ENCODE data around the gene INTS13. TPM values are rescaled to one million over a fixed set of nuclear protein-coding genes. Genes with fewer than 3 reads are reported as not detected.
"Not testable (repeated sequence)": the region's sequence is repeated elsewhere in the genome, so short reads cannot be mapped to it uniquely, and the experiment has no call there.

The INTS13 gene
- total and polyA plus RNA-seq, 4 donors: 12.4 to 21.8 (median 17.9) TPM

GRCh38 chr12:26868447-26869103 is 69.2 kb downstream of the INTS13 start:
- Histone ChIP-seq H3K27ac (ENCODE audit: low read depth in 1 of 2, low read length in 1 of 2) (no peak overlapping the region), H3K9ac (ENCODE audit: insufficient read depth in 1 of 2, low read length in 2 of 2) (no peak overlapping the region), H3K36me3 (ENCODE audit: control insufficient read depth in 4 of 4, insufficient read depth in 4 of 4, low read length in 4 of 4) (no peaks in the 10 kb centered on the region), H3K9me3 (ENCODE audit: control insufficient read depth in 4 of 4, insufficient read depth in 3 of 4, low read length in 3 of 4) (peaks cover 0 to 4% (median 0%) of the 10 kb centered on the region in 4 donors), H3K27me3 (ENCODE audit: control insufficient read depth in 3 of 3, insufficient read depth in 3 of 3, low read length in 2 of 3) (no peaks in the 10 kb centered on the region), H3K4me3 (no peak overlapping the region), H3K4me1 (ENCODE audit: control insufficient read depth in 5 of 5, insufficient read depth in 5 of 5, low read length in 5 of 5) (peaks cover 4 to 15% (median 5%) of the 10 kb centered on the region in 5 donors)
- WGBS, 2 donors: 92 to 96% methylated on average over 3 of the region's 3 CpGs
- TF ChIP-seq CTCF (IDR thresholded peaks at IDR 0.05; ENCODE audit: control extremely low read depth, extremely low read depth): no peak
- no peak for ATAC-seq (ENCODE audit: insufficient read depth, low FRiP score)
- DNase-seq: no peak

- H3K4me1 ChIP-seq (ENCODE audit: control insufficient read depth in 5 of 5, insufficient read depth in 5 of 5, low read length in 5 of 5): peaks cover 4 to 15% (median 5%) of the 10 kb centered on the region in 5 donors
- H3K27ac ChIP-seq (ENCODE audit: low read depth in 1 of 2, low read length in 1 of 2): no peak overlapping the region
- 33 to 64% methylated on average over 2 of the region's 2 CpGs for WGBS, 2 donors
- H3K36me3 ChIP-seq (ENCODE audit: control insufficient read depth in 4 of 4, insufficient read depth in 4 of 4, low read length in 4 of 4): no peaks in the 10 kb centered on the region
- DNase-seq (no peak), ATAC-seq (ENCODE audit: insufficient read depth, low FRiP score) (no peak)
- no peak overlapping the region for H3K9ac ChIP-seq (ENCODE audit: insufficient read depth in 1 of 2, low read length in 2 of 2)
- H3K4me3 ChIP-seq: no peak overlapping the region
- TF ChIP-seq CTCF (IDR thresholded peaks at IDR 0.05; ENCODE audit: control extremely low read depth, extremely low read depth): no peak
- H3K9me3 ChIP-seq (ENCODE audit: control insufficient read depth in 4 of 4, insufficient read depth in 3 of 4, low read length in 3 of 4): peaks cover 0 to 4% (median 0%) of the 10 kb centered on the region in 4 donors
- H3K27me3 ChIP-seq (ENCODE audit: control insufficient read depth in 3 of 3, insufficient read depth in 3 of 3, low read length in 2 of 3): no peaks in the 10 kb centered on the region
Measured at GRCh38 chr12:26867080-26867479, 70.7 kb downstream of the INTS13 start.

GRCh38 chr12:26863515-26863914 is 74.3 kb downstream of the INTS13 start:
- Histone ChIP-seq H3K9me3 (ENCODE audit: control insufficient read depth in 4 of 4, insufficient read depth in 3 of 4, low read length in 3 of 4) (no peaks in the 10 kb centered on the region), H3K9ac (ENCODE audit: insufficient read depth in 1 of 2, low read length in 2 of 2) (no peak overlapping the region), H3K4me3 (no peak overlapping the region), H3K4me1 (ENCODE audit: control insufficient read depth in 5 of 5, insufficient read depth in 5 of 5, low read length in 5 of 5) (no peaks in the 10 kb centered on the region), H3K27ac (ENCODE audit: low read depth in 1 of 2, low read length in 1 of 2) (no peak overlapping the region), H3K36me3 (ENCODE audit: control insufficient read depth in 4 of 4, insufficient read depth in 4 of 4, low read length in 4 of 4) (no peaks in the 10 kb centered on the region), H3K27me3 (ENCODE audit: control insufficient read depth in 3 of 3, insufficient read depth in 3 of 3, low read length in 2 of 3) (no peaks in the 10 kb centered on the region)
- WGBS, 2 donors: 57 to 63% methylated on average over 4 of the region's 4 CpGs
- no peak for TF ChIP-seq CTCF (IDR thresholded peaks at IDR 0.05; ENCODE audit: control extremely low read depth, extremely low read depth)
- DNase-seq (no peak), ATAC-seq (ENCODE audit: insufficient read depth, low FRiP score) (no peak)

- H3K9ac ChIP-seq (ENCODE audit: insufficient read depth in 1 of 2, low read length in 2 of 2); ATAC-seq (ENCODE audit: insufficient read depth, low FRiP score): not testable (repeated sequence)
Measured at GRCh38 chr12:26862787-26863186, 75.0 kb downstream of the INTS13 start.

More at GRCh38 chr12:26862787-26863186, 75.0 kb downstream of the INTS13 start:
- not testable (repeated sequence) for H3K27ac ChIP-seq (ENCODE audit: low read depth in 1 of 2, low read length in 1 of 2); H3K9me3 ChIP-seq (ENCODE audit: control insufficient read depth in 4 of 4, insufficient read depth in 3 of 4, low read length in 3 of 4); DNase-seq; H3K4me3 ChIP-seq; H3K36me3 ChIP-seq (ENCODE audit: control insufficient read depth in 4 of 4, insufficient read depth in 4 of 4, low read length in 4 of 4); H3K27me3 ChIP-seq (ENCODE audit: control insufficient read depth in 3 of 3, insufficient read depth in 3 of 3, low read length in 2 of 3); H3K4me1 ChIP-seq (ENCODE audit: control insufficient read depth in 5 of 5, insufficient read depth in 5 of 5, low read length in 5 of 5)
- 95 to 97% methylated on average over 3 of the region's 3 CpGs for WGBS, 2 donors

Measured in lung (tissue), 12 donors.